Spinal cord (tissue), 10 donors: Measurements from ENCODE around the gene TRIM25. TPM values are rescaled to one million over a fixed set of nuclear protein-coding genes. Genes with fewer than 3 reads are reported as not detected.

Source experiments
- DNase-seq, 6 donors: peaks; one replicate each; pipeline versions ENCODE4 v3.0.0 to v3.0.0-alpha.2; 2013 to 2015; ENCODE audit warnings: low spot score in 6 of 6, low read depth in 4 of 6
- H3K27ac ChIP-seq: one replicate; pipeline ENCODE4 v1.5.1; 2013; ENCODE audit warnings: low read depth, low read length, control low read depth
- H3K27me3 ChIP-seq: one replicate; pipeline ENCODE4 v1.6.1; 2013; ENCODE audit warnings: low read length; ENCODE audit not compliant: control insufficient read depth, insufficient read depth
- H3K36me3 ChIP-seq: one replicate; pipeline ENCODE4 v1.6.1; 2013; ENCODE audit warnings: low read length; ENCODE audit not compliant: control insufficient read depth, insufficient read depth
- H3K4me1 ChIP-seq: one replicate; pipeline ENCODE4 v1.6.1; 2013; ENCODE audit warnings: low read length; ENCODE audit not compliant: control insufficient read depth, insufficient read depth
- H3K4me3 ChIP-seq: one replicate; pipeline ENCODE4 v1.5.1; 2013; ENCODE audit warnings: low read depth, low read length, control low read depth
- H3K9me3 ChIP-seq: one replicate; pipeline ENCODE4 v1.6.1; 2013; ENCODE audit warnings: low read length; ENCODE audit not compliant: control insufficient read depth, insufficient read depth
- WGBS: methylation state at CpG from one replicate; pipeline ENCODE4 v1.1.5; 2013; ENCODE audit warnings: missing lambda C conversion rate; ENCODE audit not compliant: insufficient coverage; 5-methylcytosine and 5-hydroxymethylcytosine counted together
- polyA plus RNA-seq, 2 donors: library from polyadenylated mRNA; unstranded; fragments of 120-200 nt; gene quantifications; one replicate each; pipeline ENCODE4 v1.2.1, GENCODE V29; 2013; ENCODE audit not compliant: insufficient read length in 2 of 2
- total RNA-seq, 2 donors: library from RNA; depleted of rRNA in 1 of 2; stranded (reverse); fragments of 120-200 nt in 1 of 2; fragments of >200 nt in 1 of 2; gene quantifications; one replicate each; pipeline versions ENCODE4 v1.2.3 to v1.2.4, GENCODE V29; 2013 to 2014
- donor health status: healthy.

Gene TRIM25
- total and polyA plus RNA-seq, 4 donors = 10.0 to 22.1 (median 18.1) TPM

- Histone ChIP-seq H3K4me1 (no peaks in the 10 kb centered on the region), H3K27ac (no peak overlapping the region), H3K9me3 (no peaks in the 10 kb centered on the region), H3K27me3 (no peaks in the 10 kb centered on the region), H3K4me3 (no peak overlapping the region), H3K36me3 (no peaks in the 10 kb centered on the region)
- WGBS = 91% methylated on average over 2 of the region's 3 CpGs
- no peak for DNase-seq
These were observed 33.7 kb downstream of the TRIM25 start for GRCh38 chr17:56880133-56880532.

- DNase-seq = no peak
- H3K4me3 ChIP-seq = no peak overlapping the region
- no peaks in the 10 kb centered on the region for H3K27me3 ChIP-seq
- H3K27ac ChIP-seq = no peak overlapping the region
- no peaks in the 10 kb centered on the region for H3K9me3 ChIP-seq
- no peaks in the 10 kb centered on the region for H3K36me3 ChIP-seq
- WGBS = 87% methylated on average over 6 of the region's 7 CpGs
- H3K4me1 ChIP-seq = no peaks in the 10 kb centered on the region
These were observed 34.6 kb downstream of the TRIM25 start for GRCh38 chr17:56879280-56879679.

GRCh38 chr17:56876766-56877179 is 37.1 kb downstream of the TRIM25 start:
- no CpG with 5 or more reads among the region's 7 CpGs for WGBS
- Histone ChIP-seq H3K36me3 (no peaks in the 10 kb centered on the region), H3K27me3 (no peaks in the 10 kb centered on the region), H3K4me3 (no peak overlapping the region), H3K4me1 (no peaks in the 10 kb centered on the region), H3K9me3 (no peaks in the 10 kb centered on the region), H3K27ac (no peak overlapping the region)
- no peak for DNase-seq

GRCh38 chr17:56870081-56870651 is 43.7 kb downstream of the TRIM25 start:
- H3K27me3 ChIP-seq = no peaks in the 10 kb centered on the region
- H3K27ac ChIP-seq = no peak overlapping the region
- WGBS = no CpG with 5 or more reads among the region's 4 CpGs
- H3K9me3 ChIP-seq = no peaks in the 10 kb centered on the region
- H3K4me3 ChIP-seq = no peak overlapping the region
- H3K4me1 ChIP-seq = no peaks in the 10 kb centered on the region
- no peaks in the 10 kb centered on the region for H3K36me3 ChIP-seq
- DNase-seq = no peak

- Histone ChIP-seq H3K27me3 (no peaks in the 10 kb centered on the region), H3K27ac (no peak overlapping the region), H3K9me3 (no peaks in the 10 kb centered on the region), H3K4me3 (no peak overlapping the region), H3K36me3 (no peaks in the 10 kb centered on the region), H3K4me1 (no peaks in the 10 kb centered on the region)
- WGBS = 80% methylated on average over 1 of the region's 3 CpGs
- DNase-seq = no peak
These were observed 45.1 kb downstream of the TRIM25 start for GRCh38 chr17:56868716-56869115.

- Histone ChIP-seq H3K9me3 (no peaks in the 10 kb centered on the region), H3K27ac (no peak overlapping the region), H3K4me1 (no peaks in the 10 kb centered on the region), H3K4me3 (no peak overlapping the region), H3K27me3 (no peaks in the 10 kb centered on the region), H3K36me3 (no peaks in the 10 kb centered on the region)
- WGBS = no CpG with 5 or more reads among the region's 2 CpGs
- no peak for DNase-seq
These were observed 45.9 kb downstream of the TRIM25 start for GRCh38 chr17:56867948-56868376.

- no peaks in the 10 kb centered on the region for H3K36me3 ChIP-seq
- no peak overlapping the region for H3K4me3 ChIP-seq
- no peak for DNase-seq
- no peaks in the 10 kb centered on the region for H3K27me3 ChIP-seq
- no CpG with 5 or more reads among the region's 3 CpGs for WGBS
- no peaks in the 10 kb centered on the region for H3K9me3 ChIP-seq
- no peak overlapping the region for H3K27ac ChIP-seq
- H3K4me1 ChIP-seq = no peaks in the 10 kb centered on the region
These were observed 47.4 kb downstream of the TRIM25 start for GRCh38 chr17:56866496-56866895.

GRCh38 chr17:56866076-56866475 is 47.8 kb downstream of the TRIM25 start:
- no CpG with 5 or more reads among the region's 5 CpGs for WGBS

GRCh38 chr17:56863974-56864373 is 49.9 kb downstream of the TRIM25 start:
- Histone ChIP-seq H3K4me3 (no peak overlapping the region), H3K27ac (no peak overlapping the region), H3K4me1 (no peaks in the 10 kb centered on the region), H3K9me3 (no peaks in the 10 kb centered on the region), H3K27me3 (no peaks in the 10 kb centered on the region), H3K36me3 (peaks cover 4% of the 10 kb centered on the region)
- WGBS = 33% methylated on average over 3 of the region's 3 CpGs
- no peak for DNase-seq

More at GRCh38 chr17:56866076-56866475, 47.8 kb downstream of the TRIM25 start:
- DNase-seq = no peak
- H3K4me3 ChIP-seq = no peak overlapping the region
- H3K4me1 ChIP-seq = no peaks in the 10 kb centered on the region
- H3K9me3 ChIP-seq = no peaks in the 10 kb centered on the region
- no peak overlapping the region for H3K27ac ChIP-seq
- H3K27me3 ChIP-seq = no peaks in the 10 kb centered on the region
- no peaks in the 10 kb centered on the region for H3K36me3 ChIP-seq

- Histone ChIP-seq H3K9me3 (no peaks in the 10 kb centered on the region), H3K4me3 (no peak overlapping the region), H3K4me1 (no peaks in the 10 kb centered on the region), H3K36me3 (peaks cover 4% of the 10 kb centered on the region), H3K27me3 (no peaks in the 10 kb centered on the region), H3K27ac (no peak overlapping the region)
- no CpG with 5 or more reads among the region's 3 CpGs for WGBS
- no peak for DNase-seq
These were observed 52.0 kb downstream of the TRIM25 start for GRCh38 chr17:56861899-56862298.
